K562 (cell line): ENCODE results near the gene RYR1. TPM values are rescaled to one million over a fixed set of nuclear protein-coding genes. Genes with fewer than 3 reads are reported as not detected.

ENCODE experiments used
- CBFA2T3 ChIP-seq: fragments of 450-650 bp; IDR thresholded peaks from 2 replicates; pipeline ENCODE4 v1.6.1; 2017
- CBX2 ChIP-seq: fragments of 200-600 bp; sonication (generic); IDR thresholded peaks from one replicate; pipeline ENCODE4 v1.6.1; 2012; ENCODE audit warnings: mild to moderate bottlenecking, low read length, inconsistent platforms; ENCODE audit not compliant: insufficient read depth, poor library complexity, severe bottlenecking
- JUNB ChIP-seq: fragments of 450-650 bp; formaldehyde crosslinking; conservative IDR thresholded peaks from 2 replicates; pipeline ENCODE4 v1.4.0; 2020; ENCODE audit warnings: mild to moderate bottlenecking
- MEF2A ChIP-seq: IDR thresholded peaks from 2 replicates; pipeline ENCODE4 v1.6.1; 2011; ENCODE audit warnings: low read depth, mild to moderate bottlenecking, low read length, moderate library complexity; ENCODE audit not compliant: control insufficient read depth
- NFATC3 ChIP-seq: fragments of 450-650 bp; IDR thresholded peaks from 2 replicates; pipeline ENCODE4 v1.6.1; 2017; ENCODE audit warnings: mild to moderate bottlenecking
- NR2C2 ChIP-seq, 2 experiments: fragments of 200-800 bp in 1 of 2; sonication (Bioruptor generic) in 1 of 2; sonication (generic) in 1 of 2; formaldehyde crosslinking in 1 of 2; IDR thresholded peaks; 2 replicates each; pipeline versions ENCODE4 v1.6.1 to v1.8.0; 2016 to 2022; ENCODE audit warnings: mild to moderate bottlenecking in 1 of 2, missing compliant biosample characterization in 1 of 2, missing genetic modification characterization in 1 of 2, missing genetic modification reagents in 1 of 2
- POLR2G ChIP-seq: fragments of 200-400 bp; formaldehyde crosslinking; IDR thresholded peaks from 2 replicates; pipeline ENCODE4 v1.6.1; 2017; ENCODE audit warnings: low read depth, mild to moderate bottlenecking, antibody characterized with exemption, low read length, moderate library complexity
- RBM34 ChIP-seq: fragments of 200-400 bp; formaldehyde crosslinking; IDR thresholded peaks from 2 replicates; pipeline ENCODE4 v1.6.1; 2018; ENCODE audit warnings: low read length, borderline replicate concordance; ENCODE audit not compliant: insufficient read depth
- SRSF9 ChIP-seq: fragments of 200-400 bp; formaldehyde crosslinking; IDR thresholded peaks from 2 replicates; pipeline ENCODE4 v1.6.1; 2017; ENCODE audit warnings: low read depth, low read length, borderline replicate concordance
- TCF7L2 ChIP-seq: fragments of 150-350 bp; IDR thresholded peaks from 2 replicates; pipeline ENCODE4 v1.6.1; 2016; ENCODE audit warnings: low read depth, mild to moderate bottlenecking, low read length, moderate library complexity
- ZNF282 ChIP-seq: sonication (generic); formaldehyde crosslinking; IDR thresholded peaks from 2 replicates; pipeline ENCODE4 v1.8.1; 2023; ENCODE audit warnings: missing genetic modification reagents
- ZNF830 ChIP-seq: fragments of 250-450 bp; sonication (Bioruptor Pico); IDR thresholded peaks from 2 replicates; pipeline ENCODE4 v1.5.0; 2021; ENCODE audit warnings: mild to moderate bottlenecking
- polyA plus RNA-seq, 8 experiments: library from polyadenylated mRNA; depleted of rRNA in 4 of 8; stranded (reverse) in 5 of 8; unstranded in 3 of 8; fragments of >200 nt; fragmentation: Nextera tagmentation in 2 of 8; fragmentation: Illumina TruSeq in 1 of 8; extraction: Ambion mirVana in 2 of 8; extraction: Trizol in 1 of 8; gene quantifications; 2 replicates each; pipeline versions ENCODE4 v1.2.1 to v1.2.3, GENCODE V29; 2011 to 2014; ENCODE audit warnings: inconsistent platforms in 1 of 8, missing spikeins in 1 of 8
- total RNA-seq, 7 experiments: library from RNA; depleted of rRNA in 6 of 7; stranded (reverse); fragments of >200 nt in 6 of 7; fragmentation: Illumina TruSeq in 2 of 7; extraction: Trizol in 2 of 7; gene quantifications; 2 replicates each; pipeline versions ENCODE4 v1.2.1 to v1.2.3, GENCODE V29; 2011 to 2021; ENCODE audit warnings: low replicate concordance in 1 of 7
- TF ChIP-seq, protein P1 (sequence below): fragments of 450-650 bp; IDR thresholded peaks from 2 replicates; pipeline ENCODE4 v1.6.1; 2014; ENCODE audit warnings: low read depth, mild to moderate bottlenecking, moderate library complexity, borderline replicate concordance
- TF ChIP-seq, protein P2 (sequence below): sonication (generic); formaldehyde crosslinking; IDR thresholded peaks from 2 replicates; pipeline ENCODE4 v1.8.1; 2023; ENCODE audit warnings: mild to moderate bottlenecking, missing genetic modification reagents
- TF ChIP-seq, protein P3 (sequence below), 2 experiments: fragments of 250-450 bp in 1 of 2; fragments of 450-650 bp in 1 of 2; sonication (Bioruptor Pico) in 1 of 2; IDR thresholded peaks; 2 replicates each; pipeline versions ENCODE4 v1.6.1 to v1.8.0; 2016 to 2021; ENCODE audit warnings: mild to moderate bottlenecking in 2 of 2, moderate library complexity in 2 of 2, missing compliant biosample characterization in 1 of 2, missing genetic modification characterization in 1 of 2
- TF ChIP-seq, protein P4 (sequence below), 2 experiments: fragments of 450-650 bp in 1 of 2; sonication (generic) in 1 of 2; formaldehyde crosslinking in 1 of 2; IDR thresholded peaks in 1 of 2; conservative IDR thresholded peaks in 1 of 2; 2 replicates each; pipeline versions ENCODE4 v1.6.1 to v1.8.1; 2016 to 2023; ENCODE audit warnings: mild to moderate bottlenecking in 2 of 2, moderate library complexity in 2 of 2, inconsistent platforms in 1 of 2, missing genetic modification reagents in 1 of 2
- TF ChIP-seq, protein P5 (sequence below): fragments of 250-450 bp; sonication (Bioruptor Pico); IDR thresholded peaks from 2 replicates; pipeline ENCODE4 v1.9.0; 2021; ENCODE audit warnings: mild to moderate bottlenecking, inconsistent platforms

Gene RYR1
- total and polyA plus RNA-seq, 9 of the 15 experiments (the other 6 are each of a cell fraction or from before 2014, with no cell fraction given): 0.11 to 7.4 (median 3.7) TPM

DNA sequence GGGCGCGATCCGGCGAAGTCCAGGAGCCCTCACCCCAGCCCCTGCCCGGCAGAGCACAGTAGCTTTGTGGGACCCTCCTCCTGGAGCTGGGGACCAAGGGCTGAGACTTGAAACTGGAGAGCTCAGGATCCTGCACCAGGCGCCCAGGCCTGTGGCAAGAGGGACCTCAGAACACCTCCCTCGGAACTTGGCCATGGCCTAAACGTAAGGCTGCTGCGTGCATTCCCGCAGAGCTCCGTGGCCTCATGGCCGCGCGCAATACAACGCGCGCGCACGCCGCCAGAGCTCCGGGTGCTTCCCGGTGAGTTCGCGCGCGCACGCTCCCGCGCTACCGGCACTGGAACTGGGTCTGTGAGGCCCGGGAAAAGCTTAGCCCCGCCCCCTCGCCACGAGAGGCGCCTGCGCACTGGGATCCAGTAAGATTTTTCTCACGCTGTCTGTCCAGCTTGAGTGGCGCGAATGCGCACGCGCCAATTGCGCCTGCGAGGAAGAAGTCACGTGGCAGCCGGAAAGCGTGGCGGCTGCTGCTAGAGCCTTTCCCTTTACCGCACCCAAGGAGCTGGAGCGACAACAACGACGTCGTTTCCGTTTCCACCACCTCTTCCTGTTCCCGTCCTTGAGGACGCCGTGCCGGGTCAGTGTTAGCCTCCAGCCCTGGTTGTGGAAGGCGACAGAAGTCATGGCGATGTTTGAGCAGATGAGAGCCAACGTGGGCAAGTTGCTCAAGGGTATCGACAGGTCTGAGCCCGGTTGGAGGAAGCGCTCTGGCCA lies 185.3 kb downstream of the RYR1 start, which contains the start of gene EIF3K (continued):
- TF ChIP-seq, protein P1, sequence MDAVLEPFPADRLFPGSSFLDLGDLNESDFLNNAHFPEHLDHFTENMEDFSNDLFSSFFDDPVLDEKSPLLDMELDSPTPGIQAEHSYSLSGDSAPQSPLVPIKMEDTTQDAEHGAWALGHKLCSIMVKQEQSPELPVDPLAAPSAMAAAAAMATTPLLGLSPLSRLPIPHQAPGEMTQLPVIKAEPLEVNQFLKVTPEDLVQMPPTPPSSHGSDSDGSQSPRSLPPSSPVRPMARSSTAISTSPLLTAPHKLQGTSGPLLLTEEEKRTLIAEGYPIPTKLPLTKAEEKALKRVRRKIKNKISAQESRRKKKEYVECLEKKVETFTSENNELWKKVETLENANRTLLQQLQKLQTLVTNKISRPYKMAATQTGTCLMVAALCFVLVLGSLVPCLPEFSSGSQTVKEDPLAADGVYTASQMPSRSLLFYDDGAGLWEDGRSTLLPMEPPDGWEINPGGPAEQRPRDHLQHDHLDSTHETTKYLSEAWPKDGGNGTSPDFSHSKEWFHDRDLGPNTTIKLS: peak; percentile 83
- TF ChIP-seq NR2C2 (CRISPR knock-in tag; IDR thresholded peaks at IDR 0.05) (0 out of 2 replicates have a peak, but pooled peaks have one; percentile 65), NR2C2 (tag; IDR thresholded peaks at IDR 0.05) (0 out of 2 replicates have a peak, but pooled peaks have one; percentile 18), MEF2A (no peak), ZNF282 (CRISPR knock-in tag) (no peak), CBX2 (no peak), RBM34 (no peak), TCF7L2 (no peak), ZNF830 (CRISPR knock-in tag) (no peak), CBFA2T3 (no peak), POLR2G (peak; percentile 91), NFATC3 (no peak), SRSF9 (no peak), JUNB (no peak)
- TF ChIP-seq, protein P2, sequence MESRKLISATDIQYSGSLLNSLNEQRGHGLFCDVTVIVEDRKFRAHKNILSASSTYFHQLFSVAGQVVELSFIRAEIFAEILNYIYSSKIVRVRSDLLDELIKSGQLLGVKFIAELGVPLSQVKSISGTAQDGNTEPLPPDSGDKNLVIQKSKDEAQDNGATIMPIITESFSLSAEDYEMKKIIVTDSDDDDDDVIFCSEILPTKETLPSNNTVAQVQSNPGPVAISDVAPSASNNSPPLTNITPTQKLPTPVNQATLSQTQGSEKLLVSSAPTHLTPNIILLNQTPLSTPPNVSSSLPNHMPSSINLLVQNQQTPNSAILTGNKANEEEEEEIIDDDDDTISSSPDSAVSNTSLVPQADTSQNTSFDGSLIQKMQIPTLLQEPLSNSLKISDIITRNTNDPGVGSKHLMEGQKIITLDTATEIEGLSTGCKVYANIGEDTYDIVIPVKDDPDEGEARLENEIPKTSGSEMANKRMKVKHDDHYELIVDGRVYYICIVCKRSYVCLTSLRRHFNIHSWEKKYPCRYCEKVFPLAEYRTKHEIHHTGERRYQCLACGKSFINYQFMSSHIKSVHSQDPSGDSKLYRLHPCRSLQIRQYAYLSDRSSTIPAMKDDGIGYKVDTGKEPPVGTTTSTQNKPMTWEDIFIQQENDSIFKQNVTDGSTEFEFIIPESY (CRISPR knock-in tag): peak; percentile 56; the same call in 1 of the 2 replicates
- TF ChIP-seq, protein P3, sequence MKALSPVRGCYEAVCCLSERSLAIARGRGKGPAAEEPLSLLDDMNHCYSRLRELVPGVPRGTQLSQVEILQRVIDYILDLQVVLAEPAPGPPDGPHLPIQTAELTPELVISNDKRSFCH (CRISPR knock-in tag; IDR thresholded peaks at IDR 0.05): no peak
- TF ChIP-seq, protein P3 (tag; IDR thresholded peaks at IDR 0.05): no peak
- TF ChIP-seq, protein P4, sequence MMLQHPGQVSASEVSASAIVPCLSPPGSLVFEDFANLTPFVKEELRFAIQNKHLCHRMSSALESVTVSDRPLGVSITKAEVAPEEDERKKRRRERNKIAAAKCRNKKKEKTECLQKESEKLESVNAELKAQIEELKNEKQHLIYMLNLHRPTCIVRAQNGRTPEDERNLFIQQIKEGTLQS (IDR thresholded peaks at IDR 0.05): no peak
- TF ChIP-seq, protein P4 (CRISPR knock-in tag; conservative IDR thresholded peaks at IDR 0.05): no peak
- TF ChIP-seq, protein P5, sequence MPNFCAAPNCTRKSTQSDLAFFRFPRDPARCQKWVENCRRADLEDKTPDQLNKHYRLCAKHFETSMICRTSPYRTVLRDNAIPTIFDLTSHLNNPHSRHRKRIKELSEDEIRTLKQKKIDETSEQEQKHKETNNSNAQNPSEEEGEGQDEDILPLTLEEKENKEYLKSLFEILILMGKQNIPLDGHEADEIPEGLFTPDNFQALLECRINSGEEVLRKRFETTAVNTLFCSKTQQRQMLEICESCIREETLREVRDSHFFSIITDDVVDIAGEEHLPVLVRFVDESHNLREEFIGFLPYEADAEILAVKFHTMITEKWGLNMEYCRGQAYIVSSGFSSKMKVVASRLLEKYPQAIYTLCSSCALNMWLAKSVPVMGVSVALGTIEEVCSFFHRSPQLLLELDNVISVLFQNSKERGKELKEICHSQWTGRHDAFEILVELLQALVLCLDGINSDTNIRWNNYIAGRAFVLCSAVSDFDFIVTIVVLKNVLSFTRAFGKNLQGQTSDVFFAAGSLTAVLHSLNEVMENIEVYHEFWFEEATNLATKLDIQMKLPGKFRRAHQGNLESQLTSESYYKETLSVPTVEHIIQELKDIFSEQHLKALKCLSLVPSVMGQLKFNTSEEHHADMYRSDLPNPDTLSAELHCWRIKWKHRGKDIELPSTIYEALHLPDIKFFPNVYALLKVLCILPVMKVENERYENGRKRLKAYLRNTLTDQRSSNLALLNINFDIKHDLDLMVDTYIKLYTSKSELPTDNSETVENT: peak; percentile 84
